Measurements from ENCODE around the gene UBE2D3. TPM values are rescaled to one million over a fixed set of nuclear protein-coding genes. Genes with fewer than 3 reads are reported as not detected.

UBE2D3 gene
- total RNA-seq, 1 experiment from 2014 or later: 351 TPM

DNA sequence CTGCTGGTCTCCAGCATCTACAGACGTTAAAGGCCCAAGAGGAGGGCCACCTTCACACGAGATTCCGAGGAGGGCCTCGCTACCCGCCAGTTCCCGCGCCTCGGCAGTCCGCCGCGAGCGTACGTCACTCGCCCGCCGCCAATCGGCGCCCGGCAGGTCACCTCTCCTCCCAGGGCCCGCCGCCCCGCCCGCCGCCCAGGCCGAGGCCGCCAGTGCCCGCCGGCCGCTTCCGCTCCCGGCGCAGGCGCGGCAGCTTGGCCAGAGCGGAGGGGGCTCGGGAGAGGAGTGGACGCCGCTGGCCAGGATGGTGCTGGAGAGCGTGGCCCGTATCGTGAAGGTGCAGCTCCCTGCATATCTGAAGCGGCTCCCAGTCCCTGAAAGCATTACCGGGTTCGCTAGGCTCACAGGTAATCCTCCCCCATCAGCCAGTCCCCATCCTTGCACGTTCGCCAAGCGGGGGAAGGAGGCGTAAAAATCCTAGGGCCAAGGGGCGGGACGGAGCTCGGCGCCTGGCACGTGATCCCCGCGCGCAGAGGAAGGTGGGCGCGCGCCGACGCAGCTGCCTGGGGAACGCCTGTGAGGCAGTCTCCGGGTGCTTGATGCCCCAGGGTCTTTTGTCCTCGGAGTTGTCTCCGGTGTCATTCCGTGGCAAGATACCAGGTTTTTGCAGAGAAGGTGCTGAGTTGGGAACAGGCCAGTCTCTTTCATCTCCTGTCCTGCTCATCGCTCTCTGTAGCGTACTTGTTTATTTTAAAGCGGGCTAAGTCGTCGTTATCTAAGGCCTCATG lies 41.6 kb upstream of the UBE2D3 start, which contains the start of gene CISD2 (continued):
- TF ChIP-seq USF2 (CRISPR knock-in tag; IDR thresholded peaks at IDR 0.05): peak; percentile 97
- TF ChIP-seq, protein P1, sequence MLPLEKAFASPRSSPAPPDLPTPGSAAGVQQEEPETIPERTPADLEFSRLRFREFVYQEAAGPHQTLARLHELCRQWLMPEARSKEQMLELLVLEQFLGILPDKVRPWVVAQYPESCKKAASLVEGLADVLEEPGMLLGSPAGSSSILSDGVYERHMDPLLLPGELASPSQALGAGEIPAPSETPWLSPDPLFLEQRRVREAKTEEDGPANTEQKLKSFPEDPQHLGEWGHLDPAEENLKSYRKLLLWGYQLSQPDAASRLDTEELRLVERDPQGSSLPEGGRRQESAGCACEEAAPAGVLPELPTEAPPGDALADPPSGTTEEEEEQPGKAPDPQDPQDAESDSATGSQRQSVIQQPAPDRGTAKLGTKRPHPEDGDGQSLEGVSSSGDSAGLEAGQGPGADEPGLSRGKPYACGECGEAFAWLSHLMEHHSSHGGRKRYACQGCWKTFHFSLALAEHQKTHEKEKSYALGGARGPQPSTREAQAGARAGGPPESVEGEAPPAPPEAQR (CRISPR knock-in tag; IDR thresholded peaks at IDR 0.05): no peak

- Mint-ChIP-seq H3K27ac (peak overlapping the region; percentile 98), H3K4me3 (peak overlapping the region; percentile 81), H3K9me3 (no peaks in the 10 kb centered on the region), H3K36me3 (peaks cover 12% of the 10 kb centered on the region), H3K27me3 (ENCODE audit: low read depth) (no peaks in the 10 kb centered on the region), H3K4me1 (peaks cover 48% of the 10 kb centered on the region)
- POLR2A ChIA-PET: interaction anchor here (0.6 to 2.9 kb wide), 5 partner anchors 26 to 137 kb away, joined by 3 to 113 read pairs (median 6); partner anchors contain the start of genes MANBA and UBE2D3
- CTCF ChIA-PET: interaction anchor here (1.2 kb wide), 3 partner anchors 40 to 232 kb away, joined by 3 to 7 read pairs (median 4); partner anchors contain the start of genes BDH2 and UBE2D3
- peak; percentile 19 for DNase-seq (ENCODE audit: low spot score)
- TF ChIP-seq, protein P2, sequence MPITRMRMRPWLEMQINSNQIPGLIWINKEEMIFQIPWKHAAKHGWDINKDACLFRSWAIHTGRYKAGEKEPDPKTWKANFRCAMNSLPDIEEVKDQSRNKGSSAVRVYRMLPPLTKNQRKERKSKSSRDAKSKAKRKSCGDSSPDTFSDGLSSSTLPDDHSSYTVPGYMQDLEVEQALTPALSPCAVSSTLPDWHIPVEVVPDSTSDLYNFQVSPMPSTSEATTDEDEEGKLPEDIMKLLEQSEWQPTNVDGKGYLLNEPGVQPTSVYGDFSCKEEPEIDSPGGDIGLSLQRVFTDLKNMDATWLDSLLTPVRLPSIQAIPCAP (CRISPR knock-in tag; IDR thresholded peaks at IDR 0.05): no peak
- TF ChIP-seq MXD4 (CRISPR knock-in tag; IDR thresholded peaks at IDR 0.05; ENCODE audit: borderline replicate concordance): no peak
- no peak for TF ChIP-seq ZNF671 (CRISPR knock-in tag; IDR thresholded peaks at IDR 0.05)
- no peak for TF ChIP-seq NFATC4 (CRISPR knock-in tag; IDR thresholded peaks at IDR 0.05)
- no peak for TF ChIP-seq ZNF416 (CRISPR knock-in tag; IDR thresholded peaks at IDR 0.05)
- peak; percentile 41 for ATAC-seq
These were observed 40.9 kb upstream of the UBE2D3 start for GRCh38 chr4:102868153-102868780.

- H3K4me1 Mint-ChIP-seq: peaks cover 48% of the 10 kb centered on the region
- no peaks in the 10 kb centered on the region for H3K27me3 Mint-ChIP-seq (ENCODE audit: low read depth)
- H3K27ac Mint-ChIP-seq: peak overlapping the region; percentile 69
- ChIA-PET CTCF (interaction anchor here (1.2 kb wide), 1 partner anchor 40 kb away, joined by 4 read pairs; the partner anchor contains the start of gene UBE2D3), POLR2A (interaction anchor here (0.6 to 2.9 kb wide), 2 partner anchors 39 to 101 kb away, joined by 6 to 113 read pairs; partner anchors contain the start of gene UBE2D3)
- peak overlapping the region; percentile 81 for H3K4me3 Mint-ChIP-seq
- DNase-seq (ENCODE audit: low spot score): no peak
- H3K36me3 Mint-ChIP-seq: peaks cover 8% of the 10 kb centered on the region; the same call in 1 of the 2 replicates
- H3K9me3 Mint-ChIP-seq: peaks cover 3% of the 10 kb centered on the region; the same call in 1 of the 2 replicates
- no peak for ATAC-seq
- no peak for TF ChIP-seq TCF7 (CRISPR knock-in tag; IDR thresholded peaks at IDR 0.05; ENCODE audit: low read depth)
- no peak for TF ChIP-seq PRRX2 (CRISPR knock-in tag; IDR thresholded peaks at IDR 0.05)
- TF ChIP-seq CTCF (IDR thresholded peaks at IDR 0.05): no peak
- TF ChIP-seq FOXK1 (CRISPR knock-in tag; IDR thresholded peaks at IDR 0.05): no peak
- TF ChIP-seq MYBL2 (CRISPR knock-in tag; IDR thresholded peaks at IDR 0.05): no peak
- TF ChIP-seq, protein P3, sequence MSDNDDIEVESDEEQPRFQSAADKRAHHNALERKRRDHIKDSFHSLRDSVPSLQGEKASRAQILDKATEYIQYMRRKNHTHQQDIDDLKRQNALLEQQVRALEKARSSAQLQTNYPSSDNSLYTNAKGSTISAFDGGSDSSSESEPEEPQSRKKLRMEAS (CRISPR knock-in tag; IDR thresholded peaks at IDR 0.05): no peak
- no peak for TF ChIP-seq ZNF671 (CRISPR knock-in tag; IDR thresholded peaks at IDR 0.05)
- TF ChIP-seq, protein P4, sequence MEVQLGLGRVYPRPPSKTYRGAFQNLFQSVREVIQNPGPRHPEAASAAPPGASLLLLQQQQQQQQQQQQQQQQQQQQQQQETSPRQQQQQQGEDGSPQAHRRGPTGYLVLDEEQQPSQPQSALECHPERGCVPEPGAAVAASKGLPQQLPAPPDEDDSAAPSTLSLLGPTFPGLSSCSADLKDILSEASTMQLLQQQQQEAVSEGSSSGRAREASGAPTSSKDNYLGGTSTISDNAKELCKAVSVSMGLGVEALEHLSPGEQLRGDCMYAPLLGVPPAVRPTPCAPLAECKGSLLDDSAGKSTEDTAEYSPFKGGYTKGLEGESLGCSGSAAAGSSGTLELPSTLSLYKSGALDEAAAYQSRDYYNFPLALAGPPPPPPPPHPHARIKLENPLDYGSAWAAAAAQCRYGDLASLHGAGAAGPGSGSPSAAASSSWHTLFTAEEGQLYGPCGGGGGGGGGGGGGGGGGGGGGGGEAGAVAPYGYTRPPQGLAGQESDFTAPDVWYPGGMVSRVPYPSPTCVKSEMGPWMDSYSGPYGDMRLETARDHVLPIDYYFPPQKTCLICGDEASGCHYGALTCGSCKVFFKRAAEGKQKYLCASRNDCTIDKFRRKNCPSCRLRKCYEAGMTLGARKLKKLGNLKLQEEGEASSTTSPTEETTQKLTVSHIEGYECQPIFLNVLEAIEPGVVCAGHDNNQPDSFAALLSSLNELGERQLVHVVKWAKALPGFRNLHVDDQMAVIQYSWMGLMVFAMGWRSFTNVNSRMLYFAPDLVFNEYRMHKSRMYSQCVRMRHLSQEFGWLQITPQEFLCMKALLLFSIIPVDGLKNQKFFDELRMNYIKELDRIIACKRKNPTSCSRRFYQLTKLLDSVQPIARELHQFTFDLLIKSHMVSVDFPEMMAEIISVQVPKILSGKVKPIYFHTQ (CRISPR knock-in tag; IDR thresholded peaks at IDR 0.05): no peak
- TF ChIP-seq ATF3 (CRISPR knock-in tag; conservative IDR thresholded peaks at IDR 0.05): no peak
- TF ChIP-seq ATF1 (CRISPR knock-in tag; IDR thresholded peaks at IDR 0.05): no peak
- no peak for TF ChIP-seq NR2C2 (CRISPR knock-in tag; IDR thresholded peaks at IDR 0.05)
- no peak for TF ChIP-seq ZNF232 (CRISPR knock-in tag; IDR thresholded peaks at IDR 0.05)
- no peak for TF ChIP-seq ZNF263 (CRISPR knock-in tag; IDR thresholded peaks at IDR 0.05; ENCODE audit: low read depth)
These were observed 40.2 kb upstream of the UBE2D3 start for GRCh38 chr4:102867278-102868152.
